C1 segment of cervical spinal cord (tissue), 14 donors: ENCODE data around the gene TBC1D1.
"Not testable (repeated sequence)": the region's sequence is repeated elsewhere in the genome, so short reads cannot be mapped to it uniquely, and the experiment has no call there.

Experiments
- DNase-seq, 14 donors: peaks; one replicate each; lab custom pipeline; 2025; lab: John Stamatoyannopoulos, UW

TBC1D1 gene

GRCh38 chr4:37923089-37923488, 32.2 kb downstream of the TBC1D1 start:
- not testable (repeated sequence) for DNase-seq

- DNase-seq, result no peak
These were observed 34.1 kb downstream of the TBC1D1 start for GRCh38 chr4:37924946-37925345.

- DNase-seq, result no peak
These were observed 36.5 kb downstream of the TBC1D1 start for GRCh38 chr4:37927434-37927833.

- peak in 2 of 14 donors; percentile 13 to 60 for DNase-seq
These were observed 37.8 kb downstream of the TBC1D1 start for GRCh38 chr4:37928426-37929416.

- DNase-seq, result no peak
These were observed 43.2 kb downstream of the TBC1D1 start for GRCh38 chr4:37934096-37934495.

- DNase-seq, result no peak
These were observed 43.7 kb downstream of the TBC1D1 start for GRCh38 chr4:37934609-37935008.

- no peak for DNase-seq
These were observed 44.1 kb downstream of the TBC1D1 start for GRCh38 chr4:37935026-37935425.

GRCh38 chr4:37936889-37937498, 46.1 kb downstream of the TBC1D1 start:
- peak in 10 of 14 donors; percentile 8 to 53 (median 25) for DNase-seq

GRCh38 chr4:37938208-37938607, 47.3 kb downstream of the TBC1D1 start:
- DNase-seq, result no peak

- DNase-seq, result peak in 7 of 14 donors; percentile 2 to 31 (median 10)
These were observed 55.8 kb downstream of the TBC1D1 start for GRCh38 chr4:37946503-37947179.

GRCh38 chr4:37948542-37948941, 57.7 kb downstream of the TBC1D1 start:
- DNase-seq, result no peak

- no peak for DNase-seq
These were observed 58.9 kb downstream of the TBC1D1 start for GRCh38 chr4:37949636-37950426.

GRCh38 chr4:37951461-37952352, 60.8 kb downstream of the TBC1D1 start:
- peak in 1 of 14 donors; percentile 9 for DNase-seq

- DNase-seq, result no peak
These were observed 62.3 kb downstream of the TBC1D1 start for GRCh38 chr4:37953156-37953555.

- DNase-seq, result no peak
These were observed 62.9 kb downstream of the TBC1D1 start for GRCh38 chr4:37953620-37954293.

- DNase-seq, result no peak
These were observed 66.1 kb downstream of the TBC1D1 start for GRCh38 chr4:37956941-37957340.

GRCh38 chr4:37958932-37959331, 68.0 kb downstream of the TBC1D1 start:
- no peak for DNase-seq

GRCh38 chr4:37960098-37960497, 69.2 kb downstream of the TBC1D1 start, which contains the start of gene PTTG2:
Gene PTTG2 (plus strand): TSS chr4:37960398. CDS start chr4:37960435, 37 bp downstream.
- no peak for DNase-seq

GRCh38 chr4:37960679-37961450, 70.0 kb downstream of the TBC1D1 start:
- no peak for DNase-seq
